Measurements from ENCODE around the gene ARSD.
"Not testable (repeated sequence)": the region's sequence is repeated elsewhere in the genome, so short reads cannot be mapped to it uniquely, and the experiment has no call there.

Gene ARSD

GRCh38 chrX:2955838-2956237 is 26.7 kb upstream of the ARSD start:
- no peaks in the 10 kb centered on the region for H3K9me3 ChIP-seq (ENCODE audit: insufficient read depth, low read length, severe bottlenecking)
- H3K27ac ChIP-seq (ENCODE audit: low read length), result no peak overlapping the region
- H3K4me2 ChIP-seq (ENCODE audit: insufficient read depth, low read length), result no peak overlapping the region
- no peaks in the 10 kb centered on the region for H3K36me3 ChIP-seq (ENCODE audit: insufficient read depth, low read length)
- H3K4me3 ChIP-seq (ENCODE audit: low read depth in 1 of 2, low read length in 2 of 2), result no peak overlapping the region
- H3K79me2 ChIP-seq (ENCODE audit: insufficient read depth, low read length), result no peaks in the 10 kb centered on the region
- H3K4me1 ChIP-seq (ENCODE audit: insufficient read depth, low read length), result no peaks in the 10 kb centered on the region
- no peaks in the 10 kb centered on the region for H4K20me1 ChIP-seq (ENCODE audit: insufficient read depth, low read length)
- DNase-seq (no peak), ATAC-seq (ENCODE audit: insufficient read depth, low read depth) (no peak)
- H3K27me3 ChIP-seq (ENCODE audit: insufficient read depth, low read length, poor library complexity), result no peaks in the 10 kb centered on the region
- TF ChIP-seq CTCF (IDR thresholded peaks at IDR 0.05; ENCODE audit: borderline replicate concordance, extremely low read depth, low read length, poor library complexity, severe bottlenecking) (no peak), EZH2 (IDR thresholded peaks at IDR 0.05; ENCODE audit: borderline replicate concordance, low read depth, low read length, severe bottlenecking) (no peak)
- H3K9ac ChIP-seq (ENCODE audit: low read depth, low read length), result no peak overlapping the region
- H2AFZ ChIP-seq (ENCODE audit: low read depth, low read length), result no peak overlapping the region

- H3K4me3 ChIP-seq (ENCODE audit: low read depth in 1 of 2, low read length in 2 of 2), result no peak overlapping the region
- no peaks in the 10 kb centered on the region for H3K79me2 ChIP-seq (ENCODE audit: insufficient read depth, low read length)
- no peak for ATAC-seq (ENCODE audit: insufficient read depth, low read depth)
- H2AFZ ChIP-seq (ENCODE audit: low read depth, low read length), result no peak overlapping the region
- no peaks in the 10 kb centered on the region for H3K27me3 ChIP-seq (ENCODE audit: insufficient read depth, low read length, poor library complexity)
- no peaks in the 10 kb centered on the region for H3K36me3 ChIP-seq (ENCODE audit: insufficient read depth, low read length)
- TF ChIP-seq EZH2 (IDR thresholded peaks at IDR 0.05; ENCODE audit: borderline replicate concordance, low read depth, low read length, severe bottlenecking), result no peak
- TF ChIP-seq CTCF (IDR thresholded peaks at IDR 0.05; ENCODE audit: borderline replicate concordance, extremely low read depth, low read length, poor library complexity, severe bottlenecking), result no peak
- H3K4me2 ChIP-seq (ENCODE audit: insufficient read depth, low read length), result no peak overlapping the region
- H3K4me1 ChIP-seq (ENCODE audit: insufficient read depth, low read length), result no peaks in the 10 kb centered on the region
- H4K20me1 ChIP-seq (ENCODE audit: insufficient read depth, low read length), result no peaks in the 10 kb centered on the region
- H3K9me3 ChIP-seq (ENCODE audit: insufficient read depth, low read length, severe bottlenecking), result no peaks in the 10 kb centered on the region
- no peak overlapping the region for H3K27ac ChIP-seq (ENCODE audit: low read length)
- DNase-seq, result no peak
- H3K9ac ChIP-seq (ENCODE audit: low read depth, low read length), result no peak overlapping the region
Measured at GRCh38 chrX:2955281-2955680, 26.1 kb upstream of the ARSD start.

- no peak overlapping the region for H3K9ac ChIP-seq (ENCODE audit: low read depth, low read length)
- H3K9me3 ChIP-seq (ENCODE audit: insufficient read depth, low read length, severe bottlenecking), result no peaks in the 10 kb centered on the region
- no peak overlapping the region for H3K4me3 ChIP-seq (ENCODE audit: low read depth in 1 of 2, low read length in 2 of 2)
- H3K27me3 ChIP-seq (ENCODE audit: insufficient read depth, low read length, poor library complexity), result no peaks in the 10 kb centered on the region
- no peaks in the 10 kb centered on the region for H3K79me2 ChIP-seq (ENCODE audit: insufficient read depth, low read length)
- H2AFZ ChIP-seq (ENCODE audit: low read depth, low read length), result no peak overlapping the region
- TF ChIP-seq EZH2 (IDR thresholded peaks at IDR 0.05; ENCODE audit: borderline replicate concordance, low read depth, low read length, severe bottlenecking) (no peak), CTCF (IDR thresholded peaks at IDR 0.05; ENCODE audit: borderline replicate concordance, extremely low read depth, low read length, poor library complexity, severe bottlenecking) (no peak)
- H3K4me2 ChIP-seq (ENCODE audit: insufficient read depth, low read length), result no peak overlapping the region
- no peaks in the 10 kb centered on the region for H3K36me3 ChIP-seq (ENCODE audit: insufficient read depth, low read length)
- H3K4me1 ChIP-seq (ENCODE audit: insufficient read depth, low read length), result no peaks in the 10 kb centered on the region
- H3K27ac ChIP-seq (ENCODE audit: low read length), result no peak overlapping the region
- ATAC-seq (ENCODE audit: insufficient read depth, low read depth) (no peak), DNase-seq (no peak)
- no peaks in the 10 kb centered on the region for H4K20me1 ChIP-seq (ENCODE audit: insufficient read depth, low read length)
Measured at GRCh38 chrX:2954541-2954940, 25.4 kb upstream of the ARSD start.

GRCh38 chrX:2937942-2938341 is 8.8 kb upstream of the ARSD start:
- H3K4me3 ChIP-seq (ENCODE audit: low read depth in 1 of 2, low read length in 2 of 2); H4K20me1 ChIP-seq (ENCODE audit: insufficient read depth, low read length); H3K9ac ChIP-seq (ENCODE audit: low read depth, low read length); H3K27ac ChIP-seq (ENCODE audit: low read length); ATAC-seq (ENCODE audit: insufficient read depth, low read depth); H3K4me2 ChIP-seq (ENCODE audit: insufficient read depth, low read length); DNase-seq; H3K36me3 ChIP-seq (ENCODE audit: insufficient read depth, low read length); H3K4me1 ChIP-seq (ENCODE audit: insufficient read depth, low read length); H3K79me2 ChIP-seq (ENCODE audit: insufficient read depth, low read length); H3K27me3 ChIP-seq (ENCODE audit: insufficient read depth, low read length, poor library complexity); H2AFZ ChIP-seq (ENCODE audit: low read depth, low read length); H3K9me3 ChIP-seq (ENCODE audit: insufficient read depth, low read length, severe bottlenecking): not testable (repeated sequence)

Data from DND-41 (cell line).